Suprapubic skin (tissue), 3 donors: ENCODE measurements around the gene CDC42EP4.

Source experiments
- CTCF ChIP-seq, 2 donors: fragments of 200-600 bp in 1 of 2; fragments of 450-650 bp in 1 of 2; sonication (generic) in 1 of 2; IDR thresholded peaks; one replicate each; pipeline ENCODE4 v1.5.1; 2016 to 2019; ENCODE audit warnings: antibody characterized with exemption in 2 of 2, mild to moderate bottlenecking in 1 of 2, moderate library complexity in 1 of 2
- POLR2A ChIP-seq, 2 donors: fragments of 450-650 bp; IDR thresholded peaks; one replicate each; pipeline ENCODE4 v1.6.1; 2017; ENCODE audit warnings: antibody characterized with exemption in 2 of 2, mild to moderate bottlenecking in 2 of 2, moderate library complexity in 2 of 2

- TF ChIP-seq CTCF (IDR thresholded peaks at IDR 0.05) = no peak
- TF ChIP-seq POLR2A (IDR thresholded peaks at IDR 0.05) = no peak
These were observed 24.9 kb upstream of the CDC42EP4 start for GRCh38 chr17:73336408-73337329.
